Testis (tissue), 3 donors: ENCODE results near the gene SLC22A31. TPM values are rescaled to one million over a fixed set of nuclear protein-coding genes. Genes with fewer than 3 reads are reported as not detected.

ENCODE experiments used
- DNase-seq: peaks from one replicate; pipeline ENCODE4 v3.0.0-alpha.2; 2019
- H3K27ac ChIP-seq, 2 donors: fragments of 200-600 bp; sonication (generic); one replicate each; pipeline ENCODE4 v1.5.1; 2019
- H3K27me3 ChIP-seq: fragments of 200-600 bp; sonication (generic); one replicate; pipeline ENCODE4 v1.5.1; 2019
- H3K36me3 ChIP-seq: fragments of 200-600 bp; sonication (generic); one replicate; pipeline ENCODE4 v1.5.1; 2017; ENCODE audit warnings: low read depth; ENCODE audit errors: missing control alignments
- H3K4me1 ChIP-seq: fragments of 200-600 bp; sonication (generic); one replicate; pipeline ENCODE4 v1.5.1; 2019
- H3K4me3 ChIP-seq, 2 donors: fragments of 200-600 bp; sonication (generic); one replicate each; pipeline ENCODE4 v1.5.1; 2017 to 2019
- H3K9me3 ChIP-seq: fragments of 200-600 bp; sonication (generic); one replicate; pipeline ENCODE4 v1.5.1; 2017
- CTCF ChIP-seq, 3 experiments: fragments of 450-650 bp in 2 of 3; fragments of 200-600 bp in 1 of 3; sonication (generic) in 1 of 3; IDR thresholded peaks; one replicate each; pipeline ENCODE4 v1.5.1; 2016 to 2019; ENCODE audit warnings: antibody characterized with exemption in 3 of 3, mild to moderate bottlenecking in 2 of 3, moderate library complexity in 1 of 3
- POLR2A ChIP-seq: fragments of 450-650 bp; IDR thresholded peaks from one replicate; pipeline ENCODE4 v1.6.1; 2017; ENCODE audit warnings: antibody characterized with exemption, mild to moderate bottlenecking, moderate library complexity
- WGBS, 2 donors: methylation state at CpG; one replicate each; pipeline ENCODE4 v1.1.5; 2018; 5-methylcytosine and 5-hydroxymethylcytosine counted together
- intact Hi-C: fragments of 100-400 bp; cut with DNase I; formaldehyde crosslinking; loops from one replicate; pipeline ENCODE4 v1.15.1; 2023; ENCODE audit warnings: low total_unique reads
- polyA plus RNA-seq: library from polyadenylated mRNA; stranded (reverse); fragments of 350-450 nt; fragmentation: Illumina TruSeq; extraction: RNeasy Lipid Tissue Mini Kit (QIAGEN cat#74804); gene quantifications from one replicate; pipeline ENCODE4 v1.2.3, GENCODE V29; 2014; ENCODE audit warnings: low read depth, low replicate concordance; ENCODE audit not compliant: insufficient read depth
- total RNA-seq, 2 donors: library from RNA; depleted of rRNA; stranded (reverse); fragments of >200 nt; gene quantifications; one replicate each; pipeline ENCODE4 v1.2.3, GENCODE V29; 2016

The SLC22A31 gene
- total and polyA plus RNA-seq, 3 donors from 2014 or later = 3.9 to 8.2 (median 6.2) TPM

- Histone ChIP-seq H3K27me3 (no peaks in the 10 kb centered on the region), H3K27ac (no peak overlapping the region), H3K36me3 (no peaks in the 10 kb centered on the region), H3K9me3 (no peaks in the 10 kb centered on the region), H3K4me3 (no peak overlapping the region), H3K4me1 (no peaks in the 10 kb centered on the region)
- WGBS, 2 donors = 86 to 91% methylated on average over 9 to 12 of the region's 13 CpGs
- intact Hi-C loops = no loop called here
- no peak for TF ChIP-seq POLR2A
- TF ChIP-seq CTCF (IDR thresholded peaks at IDR 0.05) = no peak
- no peak for DNase-seq
These were observed 3.2 kb downstream of the SLC22A31 start for GRCh38 chr16:89197033-89197632.

DNA sequence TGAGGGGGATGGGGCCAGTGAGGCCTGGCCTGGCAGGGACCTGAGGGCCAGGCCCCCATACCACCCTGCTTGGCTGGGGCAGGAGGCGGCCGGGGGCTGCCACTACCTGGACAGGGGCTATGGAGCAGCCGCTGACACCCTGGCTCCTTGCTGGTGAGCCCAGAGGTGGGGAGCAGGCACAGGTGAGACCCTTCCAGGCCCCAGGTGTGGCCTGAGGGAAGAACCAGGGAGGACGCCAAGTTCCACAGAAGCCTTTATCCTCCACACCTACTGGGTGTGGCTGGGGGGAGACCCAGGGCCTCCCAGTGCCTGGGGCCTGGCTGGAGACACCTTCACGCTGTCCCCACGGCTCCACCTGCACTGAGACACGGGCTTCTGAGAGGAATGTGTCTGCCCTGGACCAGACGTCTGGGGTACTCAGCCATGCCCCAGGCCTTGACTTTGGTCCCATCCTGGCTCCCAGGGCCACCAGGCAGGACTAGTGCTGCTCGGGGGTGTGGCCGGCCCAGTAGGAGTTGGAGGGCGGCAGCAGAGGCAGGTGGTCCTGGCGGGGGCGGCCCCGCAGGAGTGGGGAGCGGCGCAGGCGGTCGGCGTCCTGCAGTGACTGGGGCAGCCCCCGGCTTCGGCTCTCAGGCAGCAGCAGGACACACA lies 4.7 kb downstream of the SLC22A31 start:
- TF ChIP-seq CTCF (IDR thresholded peaks at IDR 0.05) (no peak), POLR2A (no peak)
- H3K4me1 ChIP-seq = no peaks in the 10 kb centered on the region
- 81 to 100% methylated on average over 1 to 21 of the region's 21 CpGs for WGBS, 2 donors
- H3K27me3 ChIP-seq = no peaks in the 10 kb centered on the region
- no peaks in the 10 kb centered on the region for H3K9me3 ChIP-seq
- H3K36me3 ChIP-seq = no peaks in the 10 kb centered on the region
- no peak overlapping the region for H3K27ac ChIP-seq
- no peak for DNase-seq
- H3K4me3 ChIP-seq = no peak overlapping the region
- intact Hi-C loops = no loop called here

- DNase-seq = no peak
- Histone ChIP-seq H3K4me1 (no peaks in the 10 kb centered on the region), H3K27me3 (no peaks in the 10 kb centered on the region), H3K27ac (no peak overlapping the region), H3K4me3 (no peak overlapping the region), H3K36me3 (no peaks in the 10 kb centered on the region), H3K9me3 (no peaks in the 10 kb centered on the region)
- TF ChIP-seq CTCF (IDR thresholded peaks at IDR 0.05) = no peak
- TF ChIP-seq POLR2A = no peak
- 78 to 88% methylated on average over 17 to 44 of the region's 45 CpGs for WGBS, 2 donors
- intact Hi-C loops = no loop called here
These were observed 5.7 kb downstream of the SLC22A31 start for GRCh38 chr16:89194340-89195311.

DNA sequence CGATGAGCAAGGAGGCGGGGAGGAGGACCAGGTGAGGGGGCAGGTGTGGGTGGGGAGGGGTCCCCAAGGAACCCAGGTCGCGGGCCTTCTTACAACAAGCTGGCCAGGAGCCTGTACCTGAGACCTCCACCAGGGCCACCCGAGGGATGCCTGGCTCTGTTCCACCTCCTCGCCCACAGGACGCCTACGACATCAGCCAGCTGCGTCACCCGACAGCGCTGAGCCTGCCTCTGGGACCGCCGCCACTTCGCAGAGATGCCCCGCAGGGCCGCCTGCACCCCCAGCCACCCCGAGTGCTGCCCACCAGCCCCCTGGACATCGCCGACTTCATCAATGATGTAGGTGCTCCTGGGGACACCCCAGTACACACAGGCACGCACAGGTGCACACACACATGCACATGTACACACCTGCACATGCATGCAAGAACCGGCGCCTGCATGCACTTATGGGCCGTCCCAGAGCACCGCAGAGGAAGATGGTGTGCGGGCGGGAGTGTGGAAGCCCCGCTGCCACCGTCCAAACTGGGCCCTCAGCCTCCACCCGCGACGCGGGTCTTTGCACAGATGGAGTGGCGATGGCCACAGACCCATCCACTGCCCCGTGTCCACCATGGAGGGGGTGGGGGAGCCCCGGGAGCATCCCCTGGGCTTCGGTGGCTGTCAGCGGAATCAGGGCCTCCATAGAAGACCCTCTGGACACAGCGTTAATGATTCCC lies 6.6 kb downstream of the SLC22A31 start:
- Histone ChIP-seq H3K27me3 (no peaks in the 10 kb centered on the region), H3K36me3 (no peaks in the 10 kb centered on the region), H3K4me3 (peak overlapping the region in 1 of 2 donors; percentile 13), H3K9me3 (no peaks in the 10 kb centered on the region), H3K27ac (no peak overlapping the region), H3K4me1 (no peaks in the 10 kb centered on the region)
- intact Hi-C loops = no loop called here
- WGBS, 2 donors = 64 to 71% methylated on average over 17 to 38 of the region's 38 CpGs
- TF ChIP-seq POLR2A (no peak), CTCF (IDR thresholded peaks at IDR 0.05) (no peak)
- no peak for DNase-seq
